Ovary (tissue), 3 donors: Measurements from ENCODE around the gene PDE3B.

ENCODE experiments used
- EP300 ChIP-seq: sonication (generic); formaldehyde crosslinking; IDR thresholded peaks from one replicate; pipeline ENCODE4 v1.6.1; 2017; ENCODE audit warnings: antibody characterized with exemption
- TF ChIP-seq, protein P1 (sequence below), 3 donors: fragments of 450-650 bp in 2 of 3; fragments of 200-600 bp in 1 of 3; IDR thresholded peaks; one replicate each; pipeline versions ENCODE4 v1.5.1 to v1.8.0; 2016 to 2022; ENCODE audit warnings: antibody characterized with exemption in 3 of 3, mild to moderate bottlenecking in 1 of 3
- donor health status: DM: no; HTN: no; CAD: no.

DNA sequence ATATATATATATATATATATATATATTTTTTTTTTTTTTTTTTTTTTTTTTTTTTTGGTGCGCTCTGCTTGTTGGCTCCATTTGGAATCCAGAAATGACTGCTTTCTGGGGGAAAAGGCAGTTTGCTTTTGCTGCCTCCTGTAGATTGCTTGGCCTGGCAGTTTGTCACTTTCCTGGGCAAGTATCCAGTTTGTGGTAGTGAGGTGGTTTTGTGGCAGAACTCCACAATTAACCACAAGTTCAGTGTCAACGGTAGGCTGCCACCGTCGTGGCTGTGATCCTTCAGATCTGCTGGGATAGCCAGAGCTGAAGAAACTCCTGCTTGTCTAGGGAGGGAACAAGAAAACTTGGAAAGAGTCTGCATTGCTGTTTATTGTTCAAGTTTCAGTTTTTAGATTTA, 5.0 kb upstream of the PDE3B start:
- TF ChIP-seq, protein P1, sequence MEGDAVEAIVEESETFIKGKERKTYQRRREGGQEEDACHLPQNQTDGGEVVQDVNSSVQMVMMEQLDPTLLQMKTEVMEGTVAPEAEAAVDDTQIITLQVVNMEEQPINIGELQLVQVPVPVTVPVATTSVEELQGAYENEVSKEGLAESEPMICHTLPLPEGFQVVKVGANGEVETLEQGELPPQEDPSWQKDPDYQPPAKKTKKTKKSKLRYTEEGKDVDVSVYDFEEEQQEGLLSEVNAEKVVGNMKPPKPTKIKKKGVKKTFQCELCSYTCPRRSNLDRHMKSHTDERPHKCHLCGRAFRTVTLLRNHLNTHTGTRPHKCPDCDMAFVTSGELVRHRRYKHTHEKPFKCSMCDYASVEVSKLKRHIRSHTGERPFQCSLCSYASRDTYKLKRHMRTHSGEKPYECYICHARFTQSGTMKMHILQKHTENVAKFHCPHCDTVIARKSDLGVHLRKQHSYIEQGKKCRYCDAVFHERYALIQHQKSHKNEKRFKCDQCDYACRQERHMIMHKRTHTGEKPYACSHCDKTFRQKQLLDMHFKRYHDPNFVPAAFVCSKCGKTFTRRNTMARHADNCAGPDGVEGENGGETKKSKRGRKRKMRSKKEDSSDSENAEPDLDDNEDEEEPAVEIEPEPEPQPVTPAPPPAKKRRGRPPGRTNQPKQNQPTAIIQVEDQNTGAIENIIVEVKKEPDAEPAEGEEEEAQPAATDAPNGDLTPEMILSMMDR (IDR thresholded peaks at IDR 0.05), result no peak
- TF ChIP-seq EP300, result no peak
